BE2C (cell line): ENCODE measurements around the gene SLFNL1.

ENCODE experiments used
- DNase-seq: peaks from one replicate; pipeline ENCODE4 v3.0.0-alpha.2; 2020
- H3K27me3 ChIP-seq: fragments of 250-450 bp; sonication (Bioruptor Pico); 2 replicates; pipeline ENCODE4 v1.5.1; 2020; ENCODE audit warnings: mild to moderate bottlenecking
- H3K36me3 ChIP-seq: fragments of 250-450 bp; sonication (Bioruptor Pico); 2 replicates; pipeline ENCODE4 v1.5.1; 2020; ENCODE audit warnings: mild to moderate bottlenecking
- H3K4me1 ChIP-seq: fragments of 250-450 bp; sonication (Bioruptor Pico); 2 replicates; pipeline ENCODE4 v1.5.1; 2020
- H3K4me3 ChIP-seq: 2 replicates; pipeline ENCODE4 v1.5.1; 2011; ENCODE audit warnings: low read depth, low read length
- H3K9me3 ChIP-seq: fragments of 250-450 bp; sonication (Bioruptor Pico); 2 replicates; pipeline ENCODE4 v1.5.1; 2020
- TF ChIP-seq, protein P1 (sequence below): IDR thresholded peaks from 2 replicates; pipeline ENCODE4 v1.5.1; 2012; ENCODE audit warnings: mild to moderate bottlenecking, low read depth, low read length

The SLFNL1 gene

DNA sequence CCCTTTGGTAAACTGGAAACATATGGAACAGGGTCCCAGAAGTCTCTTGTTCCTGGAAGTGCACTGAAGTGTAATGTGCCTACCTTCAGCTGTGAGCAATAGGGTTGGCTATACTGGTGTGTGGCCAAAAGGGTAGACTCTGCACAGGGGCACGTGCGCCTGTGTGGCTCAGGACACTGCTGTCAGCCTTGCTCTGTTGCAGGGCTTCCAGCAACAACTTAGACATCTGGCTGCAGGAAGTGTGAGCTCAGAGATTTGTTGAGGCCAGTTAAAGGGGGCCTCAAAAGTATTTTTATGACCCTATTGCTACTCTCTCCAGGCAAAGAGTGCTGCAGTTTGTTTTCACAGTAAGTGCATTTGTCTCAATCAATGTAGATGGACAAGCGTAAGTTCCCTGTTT lies 34.6 kb downstream of the SLFNL1 start:
- TF ChIP-seq, protein P1, sequence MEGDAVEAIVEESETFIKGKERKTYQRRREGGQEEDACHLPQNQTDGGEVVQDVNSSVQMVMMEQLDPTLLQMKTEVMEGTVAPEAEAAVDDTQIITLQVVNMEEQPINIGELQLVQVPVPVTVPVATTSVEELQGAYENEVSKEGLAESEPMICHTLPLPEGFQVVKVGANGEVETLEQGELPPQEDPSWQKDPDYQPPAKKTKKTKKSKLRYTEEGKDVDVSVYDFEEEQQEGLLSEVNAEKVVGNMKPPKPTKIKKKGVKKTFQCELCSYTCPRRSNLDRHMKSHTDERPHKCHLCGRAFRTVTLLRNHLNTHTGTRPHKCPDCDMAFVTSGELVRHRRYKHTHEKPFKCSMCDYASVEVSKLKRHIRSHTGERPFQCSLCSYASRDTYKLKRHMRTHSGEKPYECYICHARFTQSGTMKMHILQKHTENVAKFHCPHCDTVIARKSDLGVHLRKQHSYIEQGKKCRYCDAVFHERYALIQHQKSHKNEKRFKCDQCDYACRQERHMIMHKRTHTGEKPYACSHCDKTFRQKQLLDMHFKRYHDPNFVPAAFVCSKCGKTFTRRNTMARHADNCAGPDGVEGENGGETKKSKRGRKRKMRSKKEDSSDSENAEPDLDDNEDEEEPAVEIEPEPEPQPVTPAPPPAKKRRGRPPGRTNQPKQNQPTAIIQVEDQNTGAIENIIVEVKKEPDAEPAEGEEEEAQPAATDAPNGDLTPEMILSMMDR, result no peak

DNA sequence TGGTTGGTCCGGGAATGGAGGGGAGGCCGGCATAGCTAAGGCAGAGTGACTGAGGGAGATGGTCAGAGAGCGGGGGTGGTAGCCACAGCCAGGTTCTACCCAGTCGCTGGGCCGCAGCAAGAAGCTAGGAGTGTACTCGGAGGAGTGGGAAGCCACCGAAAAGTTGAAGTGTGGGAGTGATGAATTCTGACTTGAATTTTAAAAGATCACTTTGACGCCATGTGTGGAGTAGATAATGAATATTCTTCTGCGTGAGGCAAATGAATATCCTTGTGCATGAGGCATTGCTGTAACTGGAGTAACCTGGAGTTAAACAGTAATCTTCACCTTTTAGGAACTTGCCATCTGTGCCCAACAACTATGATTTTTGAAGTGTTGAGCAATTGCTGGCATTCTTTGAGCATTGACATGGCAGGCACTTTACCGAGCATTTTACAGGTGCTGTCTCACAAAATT lies 35.2 kb downstream of the SLFNL1 start:
- H3K4me1 ChIP-seq, result no peaks in the 10 kb centered on the region
- H3K27me3 ChIP-seq, result no peaks in the 10 kb centered on the region
- no peaks in the 10 kb centered on the region for H3K9me3 ChIP-seq
- TF ChIP-seq, protein P1, result no peak
- H3K36me3 ChIP-seq, result peaks cover 57% of the 10 kb centered on the region
- DNase-seq, result no peak
- no peak overlapping the region for H3K4me3 ChIP-seq

More for the DNA sequence above, 34.6 kb downstream of the SLFNL1 start:
- no peaks in the 10 kb centered on the region for H3K4me1 ChIP-seq
- H3K9me3 ChIP-seq, result no peaks in the 10 kb centered on the region
- peaks cover 63% of the 10 kb centered on the region for H3K36me3 ChIP-seq
- no peak for DNase-seq
- no peak overlapping the region for H3K4me3 ChIP-seq
- no peaks in the 10 kb centered on the region for H3K27me3 ChIP-seq

DNA sequence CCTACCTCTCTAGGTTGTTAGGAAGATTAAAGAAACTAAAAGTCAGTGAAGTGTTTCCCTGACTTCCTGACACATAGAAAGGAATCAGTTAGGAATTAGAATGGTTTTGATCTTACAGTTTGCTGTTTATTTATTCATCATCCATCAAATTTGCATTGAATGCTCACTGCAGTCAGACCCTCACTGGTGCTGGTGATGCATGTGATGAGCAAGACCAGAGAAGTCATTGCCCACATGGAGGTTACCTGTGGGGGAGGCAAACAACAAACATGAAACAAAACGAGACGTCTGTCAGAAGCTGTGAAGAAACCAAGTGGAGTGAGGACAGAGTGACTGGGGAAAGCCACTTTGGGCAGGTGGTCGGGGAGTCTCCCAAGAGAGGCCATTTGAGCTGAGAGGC lies 35.6 kb downstream of the SLFNL1 start:
- Histone ChIP-seq H3K4me1 (no peaks in the 10 kb centered on the region), H3K4me3 (no peak overlapping the region), H3K36me3 (peaks cover 57% of the 10 kb centered on the region), H3K27me3 (no peaks in the 10 kb centered on the region), H3K9me3 (no peaks in the 10 kb centered on the region)
- TF ChIP-seq, protein P1, result no peak
- no peak for DNase-seq

DNA sequence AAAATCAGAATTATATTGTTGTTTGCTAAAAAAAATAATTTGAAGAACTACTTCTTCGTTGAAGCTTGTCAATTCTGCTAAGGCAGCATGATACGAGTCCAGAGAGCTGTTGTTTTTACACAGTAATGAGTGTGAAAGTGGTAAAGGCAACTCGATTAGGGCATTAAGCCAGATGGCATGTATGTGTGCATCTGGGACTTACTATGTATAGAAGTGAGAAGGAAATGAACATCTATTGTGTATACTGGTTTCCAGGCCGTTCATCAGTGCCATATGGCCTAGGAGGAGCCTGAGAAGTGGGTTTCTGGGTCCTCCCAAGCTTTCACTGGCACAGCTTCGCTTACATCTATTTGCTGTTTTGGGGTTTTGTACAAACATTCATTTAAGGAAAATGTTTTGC lies 36.4 kb downstream of the SLFNL1 start:
- Histone ChIP-seq H3K27me3 (no peaks in the 10 kb centered on the region), H3K9me3 (no peaks in the 10 kb centered on the region), H3K4me3 (no peak overlapping the region), H3K4me1 (no peaks in the 10 kb centered on the region), H3K36me3 (peaks cover 62% of the 10 kb centered on the region)
- TF ChIP-seq, protein P1, result no peak
- DNase-seq, result no peak

DNA sequence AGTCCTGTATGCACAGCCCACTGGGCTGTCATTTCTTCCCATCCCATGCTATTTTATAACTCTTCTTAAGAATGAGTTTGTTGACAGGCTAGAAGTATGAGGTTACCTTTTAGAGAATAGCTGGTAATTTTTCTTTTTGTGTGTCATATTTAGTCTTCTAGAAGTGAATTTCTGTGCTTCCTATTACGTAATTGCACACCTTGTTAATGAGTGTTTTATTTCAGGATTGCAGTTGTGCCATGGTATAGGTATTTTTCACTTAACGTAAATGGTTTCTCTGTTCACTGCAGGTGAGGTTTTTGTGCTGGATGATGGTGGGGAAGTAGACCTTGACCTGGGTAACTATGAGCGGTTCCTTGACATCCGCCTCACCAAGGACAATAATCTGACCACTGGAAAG lies 37.0 kb downstream of the SLFNL1 start:
- Histone ChIP-seq H3K36me3 (peaks cover 58% of the 10 kb centered on the region), H3K27me3 (no peaks in the 10 kb centered on the region), H3K9me3 (no peaks in the 10 kb centered on the region), H3K4me1 (no peaks in the 10 kb centered on the region), H3K4me3 (no peak overlapping the region)
- DNase-seq, result no peak
- TF ChIP-seq, protein P1, result no peak

DNA sequence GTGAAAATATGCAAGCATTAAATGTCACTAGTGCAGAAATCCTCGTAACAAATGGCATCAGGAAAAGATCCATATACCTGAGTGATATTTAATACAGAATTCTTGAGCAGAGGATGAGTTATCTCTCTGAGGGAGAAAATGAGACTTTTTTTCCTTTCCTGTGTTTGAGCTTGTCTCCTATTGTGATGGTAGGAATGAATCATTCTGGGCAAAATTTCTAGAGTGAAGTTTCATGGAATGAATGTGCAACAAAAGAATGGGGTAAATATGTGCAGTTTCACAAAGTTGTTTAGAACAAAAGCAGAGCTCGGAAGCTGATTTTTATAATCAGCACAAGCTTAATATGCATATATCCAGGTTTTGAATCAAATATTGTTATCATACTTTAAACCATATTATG lies 37.5 kb downstream of the SLFNL1 start:
- TF ChIP-seq, protein P1, result no peak
- Histone ChIP-seq H3K9me3 (no peaks in the 10 kb centered on the region), H3K4me3 (no peak overlapping the region), H3K36me3 (peaks cover 53% of the 10 kb centered on the region), H3K4me1 (no peaks in the 10 kb centered on the region), H3K27me3 (no peaks in the 10 kb centered on the region)
- no peak for DNase-seq
